ENCODE data around the gene MRPL28. TPM values are rescaled to one million over a fixed set of nuclear protein-coding genes. Genes with fewer than 3 reads are reported as not detected.

The MRPL28 gene
- total and polyA plus RNA-seq, 2 donors (not counting 3 experiments of a cell fraction or from before 2014, with no cell fraction given), result 104 to 180 TPM

- Histone ChIP-seq H4K20me1 (replicated peaks; ENCODE audit: control insufficient read depth, extremely low read depth, insufficient read depth, low read length) (no peaks in the 10 kb centered on the region), H3K4me1 (ENCODE audit: control insufficient read depth, extremely low read depth, insufficient read depth, low read length) (no peaks in the 10 kb centered on the region), H3K4me3 (replicated peaks in 1 of 3; ENCODE audit: insufficient read depth in 1 of 3, low read depth in 1 of 3, low read length in 3 of 3) (no peak overlapping the region), H3K9me1 (replicated peaks; ENCODE audit: control insufficient read depth, extremely low read depth, insufficient read depth, low read length) (no peaks in the 10 kb centered on the region), H2AFZ (ENCODE audit: low read depth, low read length) (no peak overlapping the region), H3K9ac (replicated peaks; ENCODE audit: extremely low read depth, insufficient read depth, low read length) (no peak overlapping the region), H3K27me3 (ENCODE audit: control insufficient read depth in 2 of 2, insufficient read depth in 2 of 2, low read length in 2 of 2) (no peaks in the 10 kb centered on the region), H3K79me2 (ENCODE audit: control insufficient read depth, insufficient read depth, low read length) (no peaks in the 10 kb centered on the region), H3K36me3 (ENCODE audit: control insufficient read depth in 2 of 2, extremely low read depth in 1 of 2, insufficient read depth in 2 of 2, low read length in 2 of 2) (peaks cover 0 to 8% of the 10 kb centered on the region in 2 experiments), H3K27ac (ENCODE audit: insufficient read depth, low read depth, low read length) (no peak overlapping the region), H3K4me2 (ENCODE audit: insufficient read depth, low read length) (no peak overlapping the region), H3K9me3 (replicated peaks; ENCODE audit: control insufficient read depth, insufficient read depth, low read length) (no peaks in the 10 kb centered on the region)
- POLR2A ChIA-PET, result interaction anchor here (0.6 kb wide), 1 partner anchor 58 kb away, joined by 3 read pairs; no protein-coding TSS in a partner anchor
- TF ChIP-seq POLR2AphosphoS5 (IDR thresholded peaks at IDR 0.05; ENCODE audit: insufficient read depth, low read depth, low read length) (no peak), FOS (IDR thresholded peaks at IDR 0.05; ENCODE audit: borderline replicate concordance, insufficient read depth, low read length) (no peak), CTCF (IDR thresholded peaks at IDR 0.05; ENCODE audit: extremely low read depth in 1 of 2, insufficient read depth in 1 of 2, low read depth in 1 of 2, low read length in 2 of 2) (no peak), POLR2A (IDR thresholded peaks at IDR 0.05; ENCODE audit: low read depth, low read length) (no peak), MAX (IDR thresholded peaks at IDR 0.05; ENCODE audit: insufficient read depth, insufficient read length) (no peak)
- BruUV-seq (replicated peaks), result no TSS peak
- dilution Hi-C loops (cut with MboI; ENCODE audit: extremely low pct_ligation_motif_present, low sequenced_read_pairs), result no loop called here
- DNase-seq (ENCODE audit: low read depth, low spot score), result no peak
- CTCF ChIA-PET, result interaction anchor here (0.6 kb wide), 1 partner anchor 96 kb away, joined by 3 read pairs; no protein-coding TSS in a partner anchor
- intact Hi-C loops (cut with micrococcal nuclease), result no loop called here
- FAIRE-seq, result no peak
Measured at GRCh38 chr16:410516-411178, 40.3 kb upstream of the MRPL28 start.

Measured in endothelial cell of umbilical vein (primary cell).